Liver (tissue), 9 donors: ENCODE results near the gene ROBO4. TPM values are rescaled to one million over a fixed set of nuclear protein-coding genes. Genes with fewer than 3 reads are reported as not detected.

ENCODE experiments used
- DNase-seq: peaks from one replicate; pipeline ENCODE4 v3.0.0-alpha.2; 2017; ENCODE audit warnings: low spot score
- H3K27ac ChIP-seq, 2 donors: one replicate each; pipeline ENCODE4 v1.7.0; 2013; ENCODE audit warnings: inconsistent platforms in 2 of 2, low read length in 2 of 2, control low read depth in 1 of 2, low read depth in 1 of 2, mild to moderate bottlenecking in 1 of 2
- H3K27me3 ChIP-seq, 4 donors: one replicate each; pipeline versions ENCODE4 v1.6.1 to v1.7.0; 2013; ENCODE audit warnings: low read length in 3 of 4, inconsistent platforms in 1 of 4, mild to moderate bottlenecking in 1 of 4, moderate library complexity in 1 of 4; ENCODE audit not compliant: control insufficient read depth in 4 of 4, insufficient read depth in 4 of 4
- H3K36me3 ChIP-seq, 4 donors: one replicate each; pipeline versions ENCODE4 v1.6.1 to v1.7.0; 2013; ENCODE audit warnings: low read length in 3 of 4, mild to moderate bottlenecking in 3 of 4, low read depth in 1 of 4, moderate library complexity in 1 of 4; ENCODE audit not compliant: control insufficient read depth in 4 of 4, insufficient read depth in 3 of 4
- H3K4me1 ChIP-seq, 4 donors: one replicate each; pipeline versions ENCODE4 v1.6.1 to v1.7.0; 2013; ENCODE audit warnings: low read length in 3 of 4, mild to moderate bottlenecking in 3 of 4, moderate library complexity in 1 of 4; ENCODE audit not compliant: control insufficient read depth in 4 of 4, insufficient read depth in 4 of 4
- H3K4me3 ChIP-seq, 3 donors: one replicate each; pipeline versions ENCODE4 v1.6.1 to v1.7.0; 2013; ENCODE audit warnings: low read length in 3 of 3, control low read depth in 1 of 3, low read depth in 1 of 3, mild to moderate bottlenecking in 1 of 3
- H3K9ac ChIP-seq, 2 donors: one replicate each; pipeline ENCODE4 v1.7.0; 2013; ENCODE audit warnings: low read length in 2 of 2, mild to moderate bottlenecking in 2 of 2, moderate library complexity in 2 of 2, control low read depth in 1 of 2, low read depth in 1 of 2
- H3K9me3 ChIP-seq, 4 donors: one replicate each; pipeline versions ENCODE4 v1.6.1 to v1.7.0; 2013; ENCODE audit warnings: low read length in 3 of 4; ENCODE audit not compliant: control insufficient read depth in 4 of 4
- CTCF ChIP-seq: fragments of 150-350 bp; IDR thresholded peaks from 2 replicates; pipeline ENCODE4 v1.5.1; 2017; ENCODE audit warnings: improper control_type of control experiment, low read depth, low read length; ENCODE audit not compliant: missing input control
- EGR1 ChIP-seq, 2 donors: IDR thresholded peaks; 2 replicates each; pipeline ENCODE4 v1.6.1; 2016 to 2018; ENCODE audit warnings: antibody characterized with exemption in 2 of 2, low read depth in 2 of 2
- FOXA1 ChIP-seq: IDR thresholded peaks from 2 replicates; pipeline ENCODE4 v1.6.1; 2016; ENCODE audit warnings: antibody characterized with exemption
- FOXA2 ChIP-seq: IDR thresholded peaks from 2 replicates; pipeline ENCODE4 v1.6.1; 2016; ENCODE audit warnings: antibody characterized with exemption
- GABPA ChIP-seq, 2 donors: IDR thresholded peaks in 1 of 2; conservative IDR thresholded peaks in 1 of 2; 2 replicates each; pipeline ENCODE4 v1.6.1; 2016; ENCODE audit warnings: antibody characterized with exemption in 2 of 2, mild to moderate bottlenecking in 1 of 2, moderate library complexity in 1 of 2
- HNF4G ChIP-seq: IDR thresholded peaks from 2 replicates; pipeline ENCODE4 v1.6.1; 2016; ENCODE audit warnings: antibody characterized with exemption
- MAX ChIP-seq: IDR thresholded peaks from 2 replicates; pipeline ENCODE4 v1.6.1; 2016; ENCODE audit warnings: antibody characterized with exemption
- NR2F2 ChIP-seq: IDR thresholded peaks from 2 replicates; pipeline ENCODE4 v1.6.1; 2016; ENCODE audit warnings: antibody characterized with exemption
- RAD21 ChIP-seq, 2 donors: IDR thresholded peaks; 2 replicates each; pipeline ENCODE4 v1.6.1; 2016; ENCODE audit warnings: antibody characterized with exemption in 2 of 2, mild to moderate bottlenecking in 2 of 2
- RXRA ChIP-seq, 2 donors: IDR thresholded peaks; 2 replicates each; pipeline ENCODE4 v1.6.1; 2017 to 2018; ENCODE audit warnings: antibody characterized with exemption in 2 of 2, mild to moderate bottlenecking in 1 of 2
- SP1 ChIP-seq: IDR thresholded peaks from 2 replicates; pipeline ENCODE4 v1.6.1; 2018; ENCODE audit warnings: antibody characterized with exemption, mild to moderate bottlenecking
- TAF1 ChIP-seq: conservative IDR thresholded peaks from 2 replicates; pipeline ENCODE4 v1.6.1; 2016; ENCODE audit warnings: antibody characterized with exemption, mild to moderate bottlenecking
- YY1 ChIP-seq: IDR thresholded peaks from 2 replicates; pipeline ENCODE4 v1.6.1; 2016; ENCODE audit warnings: antibody characterized with exemption, mild to moderate bottlenecking
- ZBTB33 ChIP-seq: IDR thresholded peaks from 2 replicates; pipeline ENCODE4 v1.6.1; 2016; ENCODE audit warnings: antibody characterized with exemption
- WGBS: extraction: QIAGEN DNeasy Blood & Tissue Kit; methylation state at CpG from one replicate; pipeline ENCODE4 v1.1.7; 2013; 5-methylcytosine and 5-hydroxymethylcytosine counted together
- polyA plus RNA-seq, 2 donors: library from polyadenylated mRNA; stranded (reverse) in 1 of 2; unstranded in 1 of 2; fragments of 200-250 nt in 1 of 2; fragments of >200 nt in 1 of 2; fragmentation: Nextera tagmentation in 1 of 2; extraction: Ambion mirVana in 1 of 2; gene quantifications; one replicate each; pipeline versions ENCODE4 v1.2.1 to v1.2.3, GENCODE V29; 2013 to 2015
- total RNA-seq, 2 donors: library from RNA; depleted of rRNA; stranded (reverse); fragments of >200 nt; gene quantifications; one replicate each; pipeline ENCODE4 v1.2.3, GENCODE V29; 2014
- donor health status: healthy.
- donor health status: healthy.
- donor health status: healthy.
- donor health status: healthy.
- donor health status: healthy.

The ROBO4 gene
- total and polyA plus RNA-seq, 4 donors, result 2.5 to 17.2 (median 7.6) TPM

GRCh38 chr11:124865902-124866851 is 31.5 kb downstream of the ROBO4 start:
- TF ChIP-seq NR2F2, result no peak
- peak; percentile 35 to 66 for TF ChIP-seq RAD21 (IDR thresholded peaks at IDR 0.05)
- TF ChIP-seq CTCF, result peak; percentile 48
- no peak for TF ChIP-seq RXRA (IDR thresholded peaks at IDR 0.05)
- no peak for TF ChIP-seq TAF1
- no peak for TF ChIP-seq ZBTB33
- Histone ChIP-seq H3K9ac (no peak overlapping the region), H3K36me3 (no peaks in the 10 kb centered on the region), H3K4me3 (peak overlapping the region in 1 of 3 donors; percentile 27), H3K27ac (no peak overlapping the region), H3K4me1 (peaks cover 5 to 27% (median 23%) of the 10 kb centered on the region in 4 donors), H3K27me3 (peaks cover 5 to 32% (median 19%) of the 10 kb centered on the region in 4 donors), H3K9me3 (peaks cover 0 to 2% (median 0%) of the 10 kb centered on the region in 4 donors)
- peak; percentile 53 for DNase-seq
- whole genome bisulfite sequencing, result 4% methylated on average over 62 of the region's 62 CpGs

- DNase-seq, result no peak
- no peak for TF ChIP-seq HNF4G
- no peak for TF ChIP-seq RXRA (IDR thresholded peaks at IDR 0.05)
- TF ChIP-seq FOXA2, result no peak
- TF ChIP-seq CTCF, result no peak
- TF ChIP-seq GABPA (IDR thresholded peaks at IDR 0.05 in 1 of 2, conservative IDR thresholded peaks at IDR 0.05 in 1 of 2), result no peak
- TF ChIP-seq FOXA1, result no peak
- no peak for TF ChIP-seq SP1
- TF ChIP-seq YY1, result no peak
- no peak for TF ChIP-seq TAF1
- no peak for TF ChIP-seq MAX
- TF ChIP-seq EGR1 (IDR thresholded peaks at IDR 0.05; ENCODE audit: low read depth in 2 of 2), result no peak
- no peak for TF ChIP-seq RAD21 (IDR thresholded peaks at IDR 0.05)
- H3K27me3 ChIP-seq, result peaks cover 5 to 32% (median 18%) of the 10 kb centered on the region in 4 donors
- H3K36me3 ChIP-seq, result no peaks in the 10 kb centered on the region
- H3K4me3 ChIP-seq, result peak within 1 kb of the TSS in 1 of 3 donors; percentile 27
- H3K9ac ChIP-seq, result no peak within 1 kb of the TSS
- H3K9me3 ChIP-seq, result peaks cover 0 to 2% (median 0%) of the 10 kb centered on the region in 4 donors
- 5% methylated on average over 53 of the region's 53 CpGs for WGBS
- H3K4me1 ChIP-seq, result peaks cover 5 to 27% (median 23%) of the 10 kb centered on the region in 4 donors
- H3K27ac ChIP-seq, result no peak within 1 kb of the TSS
Measured at GRCh38 chr11:124865181-124865901, 32.3 kb downstream of the ROBO4 start, which contains the start of gene ROBO3. ROBO3 (plus strand) TSS chr11:124865432; CDS start chr11:124865578, 146 bp downstream.
